Endodermal cell (in vitro differentiated cells): Measurements from ENCODE around the gene CTNNAL1. TPM values are rescaled to one million over a fixed set of nuclear protein-coding genes. Genes with fewer than 3 reads are reported as not detected.

ENCODE experiments used
- DNase-seq: peaks from one replicate; pipeline ENCODE4 v3.0.0-alpha.2; 2017
- H3K27ac ChIP-seq: 2 replicates; pipeline ENCODE4 v1.5.1; 2013; ENCODE audit warnings: mild to moderate bottlenecking, low read depth, low read length, moderate library complexity
- H3K27me3 ChIP-seq: 2 replicates; pipeline ENCODE4 v1.6.1; 2013; ENCODE audit warnings: mild to moderate bottlenecking, low read length, moderate library complexity; ENCODE audit not compliant: insufficient read depth, control insufficient read depth, poor library complexity, severe bottlenecking
- H3K36me3 ChIP-seq: 2 replicates; pipeline ENCODE4 v1.7.0; 2013; ENCODE audit warnings: mild to moderate bottlenecking, low read length, moderate library complexity; ENCODE audit not compliant: control insufficient read depth, insufficient read depth
- H3K4me1 ChIP-seq: one replicate; pipeline ENCODE4 v1.7.0; 2013; ENCODE audit warnings: low read length; ENCODE audit not compliant: control insufficient read depth, insufficient read depth
- H3K4me3 ChIP-seq: 2 replicates; pipeline ENCODE4 v1.5.1; 2013; ENCODE audit warnings: mild to moderate bottlenecking, low read length, moderate library complexity
- H3K9ac ChIP-seq: 2 replicates; pipeline ENCODE4 v1.6.1; 2013; ENCODE audit warnings: mild to moderate bottlenecking, low read length, moderate library complexity; ENCODE audit not compliant: poor library complexity, severe bottlenecking; ENCODE audit errors: extremely low read depth
- H3K9me3 ChIP-seq: 2 replicates; pipeline ENCODE4 v1.6.1; 2013; ENCODE audit warnings: mild to moderate bottlenecking, low read length, moderate library complexity; ENCODE audit not compliant: control insufficient read depth
- H3K27ac Mint-ChIP-seq: 2 replicates; pipeline ENCODE4 v1.8.0; 2020; ENCODE audit warnings: mixed read lengths
- H3K27me3 Mint-ChIP-seq: 2 replicates; pipeline ENCODE4 v1.8.0; 2021; ENCODE audit warnings: mild to moderate bottlenecking, mixed read lengths; ENCODE audit not compliant: insufficient read depth
- H3K36me3 Mint-ChIP-seq: 2 replicates; pipeline ENCODE4 v1.8.0; 2020; ENCODE audit warnings: low read depth, mixed read lengths
- H3K4me1 Mint-ChIP-seq: 2 replicates; pipeline ENCODE4 v1.8.0; 2020; ENCODE audit warnings: mixed read lengths
- H3K4me3 Mint-ChIP-seq: 2 replicates; pipeline ENCODE4 v1.8.0; 2020; ENCODE audit warnings: mild to moderate bottlenecking, moderate library complexity, mixed read lengths
- H3K9me3 Mint-ChIP-seq: 2 replicates; pipeline ENCODE4 v1.8.0; 2020; ENCODE audit warnings: mild to moderate bottlenecking, mixed read lengths
- CTCF ChIP-seq: fragments of 200-600 bp; sonication (generic); conservative IDR thresholded peaks from 2 replicates; pipeline ENCODE4 v1.5.0; 2021; ENCODE audit warnings: antibody characterized with exemption, mild to moderate bottlenecking
- WGBS, 2 experiments: methylation state at CpG; one replicate each; pipeline versions ENCODE4 v1.1.5 to v1.1.7; 2013; ENCODE audit warnings: missing lambda C conversion rate in 2 of 2, mixed read lengths in 1 of 2; ENCODE audit not compliant: insufficient coverage in 1 of 2, insufficient read length in 1 of 2; 5-methylcytosine and 5-hydroxymethylcytosine counted together
- total RNA-seq, 2 donors: library from RNA; stranded (reverse); fragmentation: NEBNext Ultra II Directional in 1 of 2; extraction: Animal tissue kit (Norgen Biotek cat#: 25700) in 1 of 2; gene quantifications; 2 replicates in 1 of 2; 3 replicates in 1 of 2; pipeline ENCODE4 v1.2.1, GENCODE V29; 2021

Gene CTNNAL1
- total RNA-seq, 2 donors from 2014 or later: 80.1 to 82.1 TPM

- H3K4me1 Mint-ChIP-seq: no peaks in the 10 kb centered on the region
- H3K9me3 ChIP-seq: no peaks in the 10 kb centered on the region
- H3K27ac ChIP-seq: no peak overlapping the region
- H3K27me3 Mint-ChIP-seq: no peaks in the 10 kb centered on the region
- no peak overlapping the region for H3K9ac ChIP-seq
- no peaks in the 10 kb centered on the region for H3K27me3 ChIP-seq
- H3K4me1 ChIP-seq: no peaks in the 10 kb centered on the region
- H3K9me3 Mint-ChIP-seq: no peaks in the 10 kb centered on the region
- H3K27ac Mint-ChIP-seq: no peak overlapping the region
- peaks cover 57% of the 10 kb centered on the region for H3K36me3 Mint-ChIP-seq
- peaks cover 79% of the 10 kb centered on the region for H3K36me3 ChIP-seq
- H3K4me3 ChIP-seq: no peak overlapping the region
- TF ChIP-seq CTCF: no peak
- no peak overlapping the region for H3K4me3 Mint-ChIP-seq
- DNase-seq: no peak
These were observed 102.9 kb downstream of the CTNNAL1 start for GRCh38 chr9:108910402-108910801.

- H3K4me3 ChIP-seq: no peak overlapping the region
- H3K27me3 Mint-ChIP-seq: no peaks in the 10 kb centered on the region
- no peaks in the 10 kb centered on the region for H3K9me3 ChIP-seq
- peaks cover 80% of the 10 kb centered on the region for H3K36me3 ChIP-seq
- DNase-seq: no peak
- peaks cover 60% of the 10 kb centered on the region for H3K36me3 Mint-ChIP-seq
- no peak overlapping the region for H3K4me3 Mint-ChIP-seq
- no peak for TF ChIP-seq CTCF
- H3K9ac ChIP-seq: no peak overlapping the region
- H3K27ac Mint-ChIP-seq: no peak overlapping the region
- H3K27ac ChIP-seq: no peak overlapping the region
- H3K9me3 Mint-ChIP-seq: no peaks in the 10 kb centered on the region
- H3K27me3 ChIP-seq: no peaks in the 10 kb centered on the region
- WGBS, 2 experiments: 95% methylated on average over 2 of the region's 2 CpGs; no CpG with 5 or more reads in 1 of the 2 experiments
- no peaks in the 10 kb centered on the region for H3K4me1 ChIP-seq
- H3K4me1 Mint-ChIP-seq: no peaks in the 10 kb centered on the region
These were observed 107.8 kb downstream of the CTNNAL1 start for GRCh38 chr9:108905494-108905893.

GRCh38 chr9:108904161-108904560, 109.1 kb downstream of the CTNNAL1 start:
- no peak overlapping the region for H3K9ac ChIP-seq
- no peak for TF ChIP-seq CTCF
- Mint-ChIP-seq H3K27ac (no peak overlapping the region), H3K4me1 (no peaks in the 10 kb centered on the region), H3K9me3 (no peaks in the 10 kb centered on the region), H3K27me3 (no peaks in the 10 kb centered on the region), H3K36me3 (peaks cover 57% of the 10 kb centered on the region), H3K4me3 (no peak overlapping the region)
- no peaks in the 10 kb centered on the region for H3K27me3 ChIP-seq
- H3K27ac ChIP-seq: no peak overlapping the region
- WGBS, 2 experiments: 93 to 100% methylated on average over 2 of the region's 3 CpGs
- no peaks in the 10 kb centered on the region for H3K9me3 ChIP-seq
- no peak for DNase-seq
- H3K4me1 ChIP-seq: no peaks in the 10 kb centered on the region
- peaks cover 81% of the 10 kb centered on the region for H3K36me3 ChIP-seq
- no peak overlapping the region for H3K4me3 ChIP-seq
